KMS-11 (cell line): ENCODE results near the gene MCOLN3.

Experiments used
- H2AFZ ChIP-seq: fragments of 200-600 bp; sonication (generic); 2 replicates; pipeline ENCODE4 v1.6.1; 2016; ENCODE audit warnings: antibody characterized with exemption, mixed run types, low read depth
- H3K27ac ChIP-seq: fragments of 200-600 bp; sonication (generic); 2 replicates; pipeline ENCODE4 v1.6.1; 2016; ENCODE audit warnings: mild to moderate bottlenecking, mixed run types
- H3K27me3 ChIP-seq: fragments of 200-600 bp; sonication (generic); 2 replicates; pipeline ENCODE4 v1.6.1; 2017; ENCODE audit warnings: mild to moderate bottlenecking, low read depth, mixed run types, moderate library complexity; ENCODE audit not compliant: insufficient read depth
- H3K36me3 ChIP-seq: fragments of 200-600 bp; sonication (generic); 2 replicates; pipeline ENCODE4 v1.6.1; 2017; ENCODE audit warnings: mild to moderate bottlenecking, mixed run types; ENCODE audit not compliant: insufficient read depth
- H3K4me1 ChIP-seq: fragments of 200-600 bp; sonication (generic); 2 replicates; pipeline ENCODE4 v1.6.1; 2016; ENCODE audit warnings: mild to moderate bottlenecking, low read depth, mixed run types; ENCODE audit not compliant: poor library complexity, severe bottlenecking
- H3K4me2 ChIP-seq: fragments of 200-600 bp; sonication (generic); 2 replicates; pipeline ENCODE4 v1.7.0; 2016; ENCODE audit warnings: mild to moderate bottlenecking, mixed run types
- H3K4me3 ChIP-seq: fragments of 200-600 bp; sonication (generic); IDR thresholded peaks from 2 replicates; pipeline ENCODE4 v1.6.1; 2017; ENCODE audit warnings: low read depth, low read length, mixed read lengths; ENCODE audit not compliant: insufficient read depth
- H3K79me2 ChIP-seq: fragments of 200-600 bp; sonication (generic); 2 replicates; pipeline ENCODE4 v1.6.1; 2016; ENCODE audit warnings: low read depth, mixed run types; ENCODE audit not compliant: insufficient read depth
- H3K9ac ChIP-seq: fragments of 200-600 bp; sonication (generic); 2 replicates; pipeline ENCODE4 v1.6.1; 2016; ENCODE audit warnings: mild to moderate bottlenecking, mixed run types
- H4K20me1 ChIP-seq: fragments of 200-600 bp; sonication (generic); 2 replicates; pipeline ENCODE4 v1.6.1; 2016; ENCODE audit warnings: mild to moderate bottlenecking, mixed run types; ENCODE audit not compliant: insufficient read depth
- CTCF ChIP-seq: fragments of 200-600 bp; sonication (generic); conservative IDR thresholded peaks from 2 replicates; pipeline ENCODE4 v1.6.1; 2017; ENCODE audit warnings: low read depth, mild to moderate bottlenecking, antibody characterized with exemption, low read length, moderate library complexity, mixed read lengths

Gene MCOLN3

DNA sequence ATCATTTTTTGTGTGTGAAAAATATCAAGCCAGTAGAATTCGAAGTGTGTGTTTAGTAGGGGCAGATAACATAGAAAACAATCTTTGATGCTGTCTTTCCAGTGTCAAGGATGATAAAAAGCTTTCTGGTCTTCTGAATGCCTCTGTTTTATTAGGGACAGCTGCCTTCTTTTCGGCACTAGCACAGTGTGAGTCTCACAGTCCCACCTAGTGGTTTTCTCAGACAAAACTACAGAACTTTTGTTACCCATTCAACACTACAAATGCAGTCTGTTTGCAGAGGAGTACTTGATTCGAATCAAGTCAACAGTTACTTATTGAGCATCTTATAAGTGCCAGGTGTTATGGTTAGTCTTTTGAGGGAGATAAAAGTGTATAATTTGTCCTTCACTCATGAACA lies 30.6 kb upstream of the MCOLN3 start:
- H3K4me1 ChIP-seq, result no peaks in the 10 kb centered on the region
- TF ChIP-seq CTCF, result no peak
- no peaks in the 10 kb centered on the region for H4K20me1 ChIP-seq
- H3K27ac ChIP-seq, result no peak overlapping the region
- no peaks in the 10 kb centered on the region for H3K36me3 ChIP-seq
- no peak overlapping the region for H3K9ac ChIP-seq
- H3K4me3 ChIP-seq, result no peak overlapping the region
- H3K4me2 ChIP-seq, result no peak overlapping the region
- no peaks in the 10 kb centered on the region for H3K79me2 ChIP-seq
- H3K27me3 ChIP-seq, result no peaks in the 10 kb centered on the region
- H2AFZ ChIP-seq, result no peak overlapping the region

DNA sequence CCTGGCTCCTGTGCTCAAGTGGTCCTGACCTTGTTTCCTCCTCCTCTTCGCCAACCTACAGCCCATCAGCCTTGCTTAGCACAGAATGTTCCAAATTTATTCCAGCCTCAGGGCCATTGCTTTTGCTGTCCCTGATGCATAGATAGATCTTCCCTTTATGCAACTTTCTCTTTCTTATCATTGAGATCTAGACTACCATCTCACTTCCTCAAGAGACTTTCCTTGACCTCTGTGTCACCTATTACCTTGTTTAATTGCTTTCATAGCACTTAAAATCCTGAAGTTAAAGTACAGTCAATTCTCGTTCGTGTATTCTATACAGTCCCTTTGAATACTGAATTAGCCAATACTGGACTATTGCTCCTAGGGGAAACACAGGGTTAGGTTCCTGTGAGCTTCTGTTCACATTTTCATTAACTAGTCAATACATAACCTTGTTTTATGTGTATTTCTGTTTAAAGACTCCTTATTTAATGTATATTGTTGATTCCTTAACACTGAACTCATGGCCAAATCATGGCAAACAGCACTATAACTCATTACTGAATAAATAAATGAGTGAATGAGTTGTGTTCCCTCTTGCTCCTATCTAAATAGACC lies 26.2 kb upstream of the MCOLN3 start:
- H3K4me3 ChIP-seq, result no peak overlapping the region
- no peak overlapping the region for H3K9ac ChIP-seq
- H3K79me2 ChIP-seq, result no peaks in the 10 kb centered on the region
- H2AFZ ChIP-seq, result no peak overlapping the region
- no peak for TF ChIP-seq CTCF
- H3K4me1 ChIP-seq, result no peaks in the 10 kb centered on the region
- H3K36me3 ChIP-seq, result no peaks in the 10 kb centered on the region
- H4K20me1 ChIP-seq, result no peaks in the 10 kb centered on the region
- H3K4me2 ChIP-seq, result no peak overlapping the region
- no peaks in the 10 kb centered on the region for H3K27me3 ChIP-seq
- no peak overlapping the region for H3K27ac ChIP-seq

DNA sequence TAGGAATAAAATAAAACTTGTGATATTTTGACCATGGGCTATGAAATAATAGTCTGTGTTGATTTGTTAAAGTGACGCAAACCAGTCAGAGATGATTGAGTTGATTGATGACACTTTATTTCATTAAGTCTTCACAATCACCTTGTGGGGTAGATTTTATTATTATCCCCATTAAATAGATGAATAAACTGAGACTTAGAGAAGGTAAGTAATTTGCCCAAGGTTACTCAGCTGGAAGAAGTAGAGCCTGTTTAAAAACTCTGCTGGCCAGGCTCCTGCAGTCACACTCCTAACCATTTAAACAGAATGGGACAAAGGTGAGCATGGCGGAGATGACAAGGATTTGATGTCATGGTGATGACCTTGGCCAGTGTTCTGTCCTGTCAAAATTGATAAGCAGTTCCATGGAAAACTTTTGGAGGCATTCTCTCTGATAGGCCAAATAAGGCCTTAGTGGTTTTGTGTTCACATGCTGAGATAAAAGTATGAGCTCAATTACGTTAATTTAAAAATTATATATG lies 22.7 kb upstream of the MCOLN3 start:
- no peaks in the 10 kb centered on the region for H3K79me2 ChIP-seq
- no peaks in the 10 kb centered on the region for H3K4me1 ChIP-seq
- H4K20me1 ChIP-seq, result no peaks in the 10 kb centered on the region
- no peak overlapping the region for H2AFZ ChIP-seq
- H3K36me3 ChIP-seq, result no peaks in the 10 kb centered on the region
- no peaks in the 10 kb centered on the region for H3K27me3 ChIP-seq
- H3K9ac ChIP-seq, result no peak overlapping the region
- H3K4me3 ChIP-seq, result no peak overlapping the region
- no peak overlapping the region for H3K27ac ChIP-seq
- no peak for TF ChIP-seq CTCF
- H3K4me2 ChIP-seq, result no peak overlapping the region

DNA sequence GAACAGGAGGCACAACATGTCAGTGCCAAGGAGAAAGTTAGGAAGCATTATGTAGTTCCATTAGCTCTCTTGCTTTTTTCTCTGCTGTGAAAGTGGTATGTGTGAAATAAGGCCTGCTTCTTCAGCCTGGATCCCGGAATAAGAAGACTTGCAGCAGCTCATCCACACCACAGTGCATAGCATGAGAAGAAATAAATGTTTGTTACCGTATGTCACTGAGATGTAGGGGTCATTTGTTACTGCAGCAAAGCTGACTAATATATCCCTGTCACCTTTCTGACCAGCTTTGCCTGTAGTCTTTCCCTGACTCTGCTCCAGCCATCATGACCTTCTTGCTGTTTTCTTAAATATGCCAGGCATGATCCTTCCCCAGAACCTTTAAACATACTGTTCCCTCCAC lies 20.5 kb upstream of the MCOLN3 start:
- H3K4me3 ChIP-seq, result no peak overlapping the region
- H3K36me3 ChIP-seq, result no peaks in the 10 kb centered on the region
- no peaks in the 10 kb centered on the region for H3K27me3 ChIP-seq
- H3K4me1 ChIP-seq, result no peaks in the 10 kb centered on the region
- H2AFZ ChIP-seq, result no peak overlapping the region
- TF ChIP-seq CTCF, result no peak
- no peaks in the 10 kb centered on the region for H4K20me1 ChIP-seq
- H3K9ac ChIP-seq, result no peak overlapping the region
- H3K27ac ChIP-seq, result no peak overlapping the region
- no peak overlapping the region for H3K4me2 ChIP-seq
- no peaks in the 10 kb centered on the region for H3K79me2 ChIP-seq
